DOHH2 (cell line): Measurements from ENCODE around the gene KCNC4.
A peak's percentile ranks its signal among the peaks of the same experiment; 100 is the strongest.

Experiments
- H3F3A ChIP-seq: fragments of 200-600 bp; sonication (generic), shearing (Covaris generic); 2 replicates; pipeline ENCODE4 v1.6.0; 2016; ENCODE audit warnings: antibody characterized with exemption, mild to moderate bottlenecking; ENCODE audit not compliant: control insufficient read depth, insufficient read depth
- H3K27ac ChIP-seq: fragments of 200-600 bp; sonication (generic); 2 replicates; pipeline ENCODE4 v1.5.1; 2014; ENCODE audit warnings: low read depth, mild to moderate bottlenecking, low read length, moderate library complexity
- H3K27me3 ChIP-seq: fragments of 200-600 bp; sonication (generic); 2 replicates; pipeline ENCODE4 v1.6.1; 2014; ENCODE audit warnings: mild to moderate bottlenecking, low read length, mixed read lengths; ENCODE audit not compliant: control insufficient read depth
- H3K36me3 ChIP-seq: fragments of 200-600 bp; sonication (generic); 2 replicates; pipeline ENCODE4 v1.6.1; 2014; ENCODE audit warnings: mild to moderate bottlenecking, low read length, moderate library complexity, mixed read lengths; ENCODE audit not compliant: control insufficient read depth
- H3K4me1 ChIP-seq: fragments of 200-600 bp; sonication (generic); 2 replicates; pipeline ENCODE4 v1.6.1; 2014; ENCODE audit warnings: mild to moderate bottlenecking, low read length, mixed read lengths; ENCODE audit not compliant: control insufficient read depth
- H3K4me2 ChIP-seq: fragments of 200-600 bp; sonication (generic); 2 replicates; pipeline ENCODE4 v1.6.0; 2014; ENCODE audit warnings: mild to moderate bottlenecking, low read length, moderate library complexity
- H3K4me3 ChIP-seq: fragments of 200-600 bp; sonication (generic); 2 replicates; pipeline ENCODE4 v1.5.1; 2014; ENCODE audit warnings: mild to moderate bottlenecking, low read length, mixed read lengths
- H3K79me2 ChIP-seq: fragments of 200-600 bp; sonication (generic); 2 replicates; pipeline ENCODE4 v1.6.1; 2014; ENCODE audit warnings: mild to moderate bottlenecking, low read length, mixed read lengths; ENCODE audit not compliant: control insufficient read depth
- H3K9me2 ChIP-seq: fragments of 200-600 bp; sonication (generic); replicated peaks from 2 replicates; pipeline ENCODE4 v1.6.1; 2014; ENCODE audit warnings: mild to moderate bottlenecking, low read length, mixed read lengths; ENCODE audit not compliant: control insufficient read depth
- H3K9me3 ChIP-seq: fragments of 200-600 bp; sonication (generic); 2 replicates; pipeline ENCODE4 v1.6.1; 2014; ENCODE audit warnings: antibody characterized with exemption, low read length, mixed read lengths; ENCODE audit not compliant: control insufficient read depth, insufficient read depth
- H4K20me1 ChIP-seq: fragments of 200-600 bp; sonication (generic); 2 replicates; pipeline ENCODE4 v1.6.0; 2014; ENCODE audit warnings: low read depth, mild to moderate bottlenecking, antibody characterized with exemption, low read length, moderate library complexity; ENCODE audit not compliant: control insufficient read depth, insufficient read depth
- CTCF ChIP-seq: fragments of 200-600 bp; sonication (generic); IDR thresholded peaks from one replicate; pipeline ENCODE4 v1.5.1; 2014; ENCODE audit warnings: antibody characterized with exemption, mild to moderate bottlenecking, low read depth, low read length; ENCODE audit not compliant: poor library complexity, severe bottlenecking
- EZH2phosphoT487 ChIP-seq: fragments of 200-600 bp; sonication (generic); IDR thresholded peaks from 2 replicates; pipeline ENCODE4 v1.6.1; 2017; ENCODE audit warnings: borderline replicate concordance, mild to moderate bottlenecking, antibody characterized with exemption, low read length, moderate library complexity, mixed read lengths

Gene KCNC4

GRCh38 chr1:110235834-110236682, 25.9 kb downstream of the KCNC4 start:
- Histone ChIP-seq H3K36me3 (no peaks in the 10 kb centered on the region), H3K4me3 (no peak overlapping the region), H3K79me2 (no peaks in the 10 kb centered on the region), H4K20me1 (no peaks in the 10 kb centered on the region), H3F3A (no peaks in the 10 kb centered on the region), H3K4me2 (no peak overlapping the region), H3K4me1 (peaks cover 21% of the 10 kb centered on the region), H3K9me2 (no peaks in the 10 kb centered on the region), H3K27ac (no peak overlapping the region), H3K9me3 (no peaks in the 10 kb centered on the region), H3K27me3 (no peaks in the 10 kb centered on the region)
- TF ChIP-seq EZH2phosphoT487, result no peak
- no peak for TF ChIP-seq CTCF

- Histone ChIP-seq H3K27ac (no peak overlapping the region), H3K27me3 (no peaks in the 10 kb centered on the region), H3K4me1 (peaks cover 24% of the 10 kb centered on the region), H3K36me3 (no peaks in the 10 kb centered on the region), H3K4me2 (no peak overlapping the region), H3K9me3 (no peaks in the 10 kb centered on the region), H3K79me2 (no peaks in the 10 kb centered on the region), H3K9me2 (no peaks in the 10 kb centered on the region), H3F3A (peaks cover 2% of the 10 kb centered on the region; the same call in 1 of the 2 replicates), H3K4me3 (no peak overlapping the region), H4K20me1 (no peaks in the 10 kb centered on the region)
- no peak for TF ChIP-seq CTCF
- no peak for TF ChIP-seq EZH2phosphoT487
These were observed 27.5 kb downstream of the KCNC4 start for GRCh38 chr1:110237386-110238152.

- H3K9me2 ChIP-seq, result no peaks in the 10 kb centered on the region
- no peaks in the 10 kb centered on the region for H3K36me3 ChIP-seq
- H3K4me3 ChIP-seq, result no peak overlapping the region
- peaks cover 45% of the 10 kb centered on the region for H3K4me1 ChIP-seq
- H3K4me2 ChIP-seq, result peak overlapping the region; percentile 42
- no peak overlapping the region for H3K27ac ChIP-seq
- no peak for TF ChIP-seq CTCF
- TF ChIP-seq EZH2phosphoT487, result no peak
- no peaks in the 10 kb centered on the region for H3K79me2 ChIP-seq
- peaks cover 11% of the 10 kb centered on the region; the same call in 1 of the 2 replicates for H3F3A ChIP-seq
- no peaks in the 10 kb centered on the region for H4K20me1 ChIP-seq
- no peaks in the 10 kb centered on the region for H3K27me3 ChIP-seq
- H3K9me3 ChIP-seq, result no peaks in the 10 kb centered on the region
These were observed 29.6 kb downstream of the KCNC4 start for GRCh38 chr1:110239441-110240430.
